ENCODE results near the gene KRTAP21-2. TPM values are rescaled to one million over a fixed set of nuclear protein-coding genes. Genes with fewer than 3 reads are reported as not detected.
"Not testable (repeated sequence)": the region's sequence is repeated elsewhere in the genome, so short reads cannot be mapped to it uniquely, and the experiment has no call there.

The KRTAP21-2 gene
- total RNA-seq, 4 donors from 2014 or later: not detected

- Histone ChIP-seq H3K9me3 (no peaks in the 10 kb centered on the region), H3K36me3 (no peaks in the 10 kb centered on the region), H3K4me3 (no peak overlapping the region), H3K4me1 (no peaks in the 10 kb centered on the region), H3K27ac (no peak overlapping the region), H3K27me3 (no peaks in the 10 kb centered on the region)
- no peak for DNase-seq
- TF ChIP-seq, protein P1, sequence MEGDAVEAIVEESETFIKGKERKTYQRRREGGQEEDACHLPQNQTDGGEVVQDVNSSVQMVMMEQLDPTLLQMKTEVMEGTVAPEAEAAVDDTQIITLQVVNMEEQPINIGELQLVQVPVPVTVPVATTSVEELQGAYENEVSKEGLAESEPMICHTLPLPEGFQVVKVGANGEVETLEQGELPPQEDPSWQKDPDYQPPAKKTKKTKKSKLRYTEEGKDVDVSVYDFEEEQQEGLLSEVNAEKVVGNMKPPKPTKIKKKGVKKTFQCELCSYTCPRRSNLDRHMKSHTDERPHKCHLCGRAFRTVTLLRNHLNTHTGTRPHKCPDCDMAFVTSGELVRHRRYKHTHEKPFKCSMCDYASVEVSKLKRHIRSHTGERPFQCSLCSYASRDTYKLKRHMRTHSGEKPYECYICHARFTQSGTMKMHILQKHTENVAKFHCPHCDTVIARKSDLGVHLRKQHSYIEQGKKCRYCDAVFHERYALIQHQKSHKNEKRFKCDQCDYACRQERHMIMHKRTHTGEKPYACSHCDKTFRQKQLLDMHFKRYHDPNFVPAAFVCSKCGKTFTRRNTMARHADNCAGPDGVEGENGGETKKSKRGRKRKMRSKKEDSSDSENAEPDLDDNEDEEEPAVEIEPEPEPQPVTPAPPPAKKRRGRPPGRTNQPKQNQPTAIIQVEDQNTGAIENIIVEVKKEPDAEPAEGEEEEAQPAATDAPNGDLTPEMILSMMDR (IDR thresholded peaks at IDR 0.05 in 4 of 5, conservative IDR thresholded peaks at IDR 0.05 in 1 of 5): no peak
- no peak for TF ChIP-seq POLR2A (IDR thresholded peaks at IDR 0.05)
- in situ Hi-C loops (cut with MboI; ENCODE audit: low sequenced_read_pairs in 4 of 4) (no loop called here), intact Hi-C loops (cut with DNase I; ENCODE audit: low total_unique reads) (no loop called here)
- ATAC-seq: no peak
Measured at GRCh38 chr21:30760776-30761175, 13.7 kb upstream of the KRTAP21-2 start.

- in situ Hi-C loops (cut with MboI; ENCODE audit: low sequenced_read_pairs in 4 of 4) (no loop called here), intact Hi-C loops (cut with DNase I; ENCODE audit: low total_unique reads) (no loop called here)
- TF ChIP-seq POLR2A (IDR thresholded peaks at IDR 0.05): no peak
- TF ChIP-seq, protein P1 (IDR thresholded peaks at IDR 0.05 in 4 of 5, conservative IDR thresholded peaks at IDR 0.05 in 1 of 5): no peak
- no peaks in the 10 kb centered on the region for H3K36me3 ChIP-seq
- no peaks in the 10 kb centered on the region for H3K4me1 ChIP-seq
- no peaks in the 10 kb centered on the region for H3K9me3 ChIP-seq
- no peaks in the 10 kb centered on the region for H3K27me3 ChIP-seq
- ATAC-seq (no peak), DNase-seq (no peak)
- no peak overlapping the region for H3K4me3 ChIP-seq
- no peak overlapping the region for H3K27ac ChIP-seq
Measured at GRCh38 chr21:30758306-30758705, 11.2 kb upstream of the KRTAP21-2 start.

DNA sequence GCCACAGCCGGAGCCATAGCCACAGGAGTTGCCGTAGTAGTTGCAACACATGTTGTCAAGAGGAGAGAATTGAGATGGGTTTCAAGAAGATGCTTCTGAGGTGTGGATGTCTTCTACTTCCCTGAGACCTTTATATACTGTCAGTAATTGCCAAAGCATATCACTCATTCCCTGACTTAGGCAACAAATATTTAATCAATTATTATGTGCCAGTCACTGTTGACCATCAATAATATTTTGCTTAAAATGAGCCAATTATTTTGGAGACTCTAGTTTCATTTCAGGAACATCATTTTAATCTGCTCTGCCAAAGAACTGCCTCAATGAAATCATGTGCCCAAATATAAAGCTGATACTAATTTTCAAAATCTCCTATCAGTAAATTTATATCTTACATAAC is 8.3 kb upstream of the KRTAP21-2 start, which contains the start of gene KRTAP21-1:
TSS of gene KRTAP21-1 (minus strand) at position 101 of the 400 bp plus-strand sequence. CDS start at position 51, 50 bp downstream.
- H3K4me1 ChIP-seq; H3K36me3 ChIP-seq; DNase-seq; H3K9me3 ChIP-seq; H3K4me3 ChIP-seq; ATAC-seq; in situ Hi-C loops (cut with MboI; ENCODE audit: low sequenced_read_pairs in 4 of 4); intact Hi-C loops (cut with DNase I; ENCODE audit: low total_unique reads); H3K27me3 ChIP-seq; H3K27ac ChIP-seq: not testable (repeated sequence)

GRCh38 chr21:30740462-30740861 is 6.6 kb downstream of the KRTAP21-2 start:
- H3K4me3 ChIP-seq: no peak overlapping the region
- H3K4me1 ChIP-seq: no peaks in the 10 kb centered on the region
- no peaks in the 10 kb centered on the region for H3K9me3 ChIP-seq
- TF ChIP-seq POLR2A (IDR thresholded peaks at IDR 0.05): no peak
- TF ChIP-seq, protein P1 (IDR thresholded peaks at IDR 0.05 in 4 of 5, conservative IDR thresholded peaks at IDR 0.05 in 1 of 5): no peak
- ATAC-seq: no peak
- no peak overlapping the region for H3K27ac ChIP-seq
- in situ Hi-C loops (cut with MboI; ENCODE audit: low sequenced_read_pairs in 4 of 4): no loop called here
- no peak for DNase-seq
- intact Hi-C loops (cut with DNase I; ENCODE audit: low total_unique reads): no loop called here
- H3K27me3 ChIP-seq: no peaks in the 10 kb centered on the region
- no peaks in the 10 kb centered on the region for H3K36me3 ChIP-seq

GRCh38 chr21:30733026-30733425 is 14.0 kb downstream of the KRTAP21-2 start:
- ATAC-seq (no peak), DNase-seq (no peak)
- H3K4me3 ChIP-seq: no peak overlapping the region
- H3K9me3 ChIP-seq: no peaks in the 10 kb centered on the region
- H3K27ac ChIP-seq: no peak overlapping the region
- H3K27me3 ChIP-seq: no peaks in the 10 kb centered on the region
- no peaks in the 10 kb centered on the region for H3K36me3 ChIP-seq
- no peak for TF ChIP-seq POLR2A (IDR thresholded peaks at IDR 0.05)
- TF ChIP-seq, protein P1 (IDR thresholded peaks at IDR 0.05 in 4 of 5, conservative IDR thresholded peaks at IDR 0.05 in 1 of 5): no peak
- in situ Hi-C loops (cut with MboI; ENCODE audit: low sequenced_read_pairs in 4 of 4): no loop called here
- intact Hi-C loops (cut with DNase I; ENCODE audit: low total_unique reads): loop anchor here (5.0 to 10.0 kb wide), 2 partner anchors 291 to 388 kb away; partner anchors contain the start of genes KRTAP15-1 and KRTAP23-1
- H3K4me1 ChIP-seq: no peaks in the 10 kb centered on the region
